Chondrocyte (in vitro differentiated cells): Measurements from ENCODE around the gene TNIP3. TPM values are rescaled to one million over a fixed set of nuclear protein-coding genes. Genes with fewer than 3 reads are reported as not detected.

ENCODE experiments used
- DNase-seq: peaks from one replicate; pipeline ENCODE4 v3.0.0; 2021; ENCODE audit warnings: mixed read lengths, low spot score
- H3K27ac Mint-ChIP-seq: one replicate; pipeline ENCODE4 v1.8.0; 2021; ENCODE audit warnings: mild to moderate bottlenecking, moderate library complexity, mixed read lengths; ENCODE audit not compliant: unreplicated experiment
- H3K27me3 Mint-ChIP-seq: 2 replicates; pipeline ENCODE4 v1.8.0; 2021; ENCODE audit warnings: low read depth, mixed read lengths
- H3K36me3 Mint-ChIP-seq: 2 replicates; pipeline ENCODE4 v1.8.0; 2021; ENCODE audit warnings: low read depth, mixed read lengths
- H3K4me1 Mint-ChIP-seq: 2 replicates; pipeline ENCODE4 v1.8.0; 2021; ENCODE audit warnings: low read depth, mild to moderate bottlenecking, mixed read lengths
- H3K4me3 Mint-ChIP-seq: one replicate; pipeline ENCODE4 v1.8.0; 2021; ENCODE audit warnings: mild to moderate bottlenecking, moderate library complexity, mixed read lengths; ENCODE audit not compliant: unreplicated experiment
- H3K9me3 Mint-ChIP-seq: 2 replicates; pipeline ENCODE4 v1.8.0; 2021; ENCODE audit warnings: low read depth, mixed read lengths
- total RNA-seq: library from RNA; stranded (reverse); gene quantifications from 3 replicates; pipeline ENCODE4 v1.2.1, GENCODE V29; 2021
- TF ChIP-seq, protein P1 (sequence below): fragments of 200-600 bp; sonication (generic); IDR thresholded peaks from 2 replicates; pipeline ENCODE4 v1.5.0; 2021; ENCODE audit warnings: antibody characterized with exemption, mild to moderate bottlenecking, moderate library complexity

Gene TNIP3
- total RNA-seq, 1 donor from 2014 or later: not detected

DNA sequence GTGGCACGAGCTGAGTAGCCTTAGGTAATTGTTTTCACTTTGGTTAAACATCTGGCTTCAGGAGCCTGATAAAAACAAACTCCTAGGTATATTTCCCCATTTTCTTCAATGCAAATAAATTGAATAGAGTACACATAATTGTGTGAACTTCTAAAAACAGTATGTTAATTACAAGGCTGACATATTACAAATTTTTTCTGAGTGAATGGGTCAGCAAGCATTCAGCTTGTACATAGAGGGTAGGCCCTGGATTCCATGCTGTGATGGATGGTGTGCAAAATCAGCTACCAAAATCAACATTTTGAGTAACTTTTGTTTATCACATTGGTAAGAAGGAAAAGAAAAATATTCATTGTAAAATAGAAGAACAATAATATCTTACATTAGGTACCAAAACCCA lies 12.2 kb downstream of the TNIP3 start:
- TF ChIP-seq, protein P1, sequence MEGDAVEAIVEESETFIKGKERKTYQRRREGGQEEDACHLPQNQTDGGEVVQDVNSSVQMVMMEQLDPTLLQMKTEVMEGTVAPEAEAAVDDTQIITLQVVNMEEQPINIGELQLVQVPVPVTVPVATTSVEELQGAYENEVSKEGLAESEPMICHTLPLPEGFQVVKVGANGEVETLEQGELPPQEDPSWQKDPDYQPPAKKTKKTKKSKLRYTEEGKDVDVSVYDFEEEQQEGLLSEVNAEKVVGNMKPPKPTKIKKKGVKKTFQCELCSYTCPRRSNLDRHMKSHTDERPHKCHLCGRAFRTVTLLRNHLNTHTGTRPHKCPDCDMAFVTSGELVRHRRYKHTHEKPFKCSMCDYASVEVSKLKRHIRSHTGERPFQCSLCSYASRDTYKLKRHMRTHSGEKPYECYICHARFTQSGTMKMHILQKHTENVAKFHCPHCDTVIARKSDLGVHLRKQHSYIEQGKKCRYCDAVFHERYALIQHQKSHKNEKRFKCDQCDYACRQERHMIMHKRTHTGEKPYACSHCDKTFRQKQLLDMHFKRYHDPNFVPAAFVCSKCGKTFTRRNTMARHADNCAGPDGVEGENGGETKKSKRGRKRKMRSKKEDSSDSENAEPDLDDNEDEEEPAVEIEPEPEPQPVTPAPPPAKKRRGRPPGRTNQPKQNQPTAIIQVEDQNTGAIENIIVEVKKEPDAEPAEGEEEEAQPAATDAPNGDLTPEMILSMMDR: no peak
- H3K4me1 Mint-ChIP-seq: peaks cover 20% of the 10 kb centered on the region
- no peaks in the 10 kb centered on the region for H3K27me3 Mint-ChIP-seq
- H3K4me3 Mint-ChIP-seq: no peak overlapping the region
- no peak for DNase-seq
- H3K36me3 Mint-ChIP-seq: no peaks in the 10 kb centered on the region
- no peaks in the 10 kb centered on the region for H3K9me3 Mint-ChIP-seq
- H3K27ac Mint-ChIP-seq: no peak overlapping the region

GRCh38 chr4:121150486-121150885 lies 13.6 kb downstream of the TNIP3 start:
- no peaks in the 10 kb centered on the region for H3K36me3 Mint-ChIP-seq
- TF ChIP-seq, protein P1: no peak
- peaks cover 19% of the 10 kb centered on the region for H3K4me1 Mint-ChIP-seq
- H3K27ac Mint-ChIP-seq: no peak overlapping the region
- H3K9me3 Mint-ChIP-seq: no peaks in the 10 kb centered on the region
- no peak overlapping the region for H3K4me3 Mint-ChIP-seq
- H3K27me3 Mint-ChIP-seq: no peaks in the 10 kb centered on the region
- DNase-seq: no peak

DNA sequence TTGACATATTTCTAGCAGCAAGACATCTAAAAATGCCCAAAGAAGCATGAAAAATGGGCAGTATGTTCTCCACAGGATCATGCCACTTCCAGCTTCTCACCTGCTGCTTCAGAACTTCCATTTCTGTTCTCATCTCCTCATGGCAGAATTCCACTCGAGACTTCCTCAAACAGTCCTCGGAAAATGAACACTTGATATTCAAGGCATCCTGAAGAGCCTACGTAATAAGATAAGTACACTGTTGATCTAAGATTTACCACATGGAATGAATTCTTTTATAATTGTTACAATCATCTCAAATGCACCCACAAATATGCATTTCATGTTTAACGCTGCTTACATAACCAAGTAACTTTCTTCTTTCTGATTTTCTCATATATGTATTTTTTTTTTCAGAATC lies 14.1 kb downstream of the TNIP3 start:
- no peak for DNase-seq
- Mint-ChIP-seq H3K36me3 (no peaks in the 10 kb centered on the region), H3K27ac (no peak overlapping the region), H3K9me3 (no peaks in the 10 kb centered on the region), H3K4me1 (peaks cover 19% of the 10 kb centered on the region), H3K27me3 (no peaks in the 10 kb centered on the region), H3K4me3 (no peak overlapping the region)
- TF ChIP-seq, protein P1: no peak

GRCh38 chr4:121148621-121149020 lies 15.5 kb downstream of the TNIP3 start:
- H3K4me3 Mint-ChIP-seq: no peak overlapping the region
- no peaks in the 10 kb centered on the region for H3K27me3 Mint-ChIP-seq
- no peak overlapping the region for H3K27ac Mint-ChIP-seq

GRCh38 chr4:121148000-121148399 lies 16.1 kb downstream of the TNIP3 start:
- Mint-ChIP-seq H3K27ac (no peak overlapping the region), H3K9me3 (no peaks in the 10 kb centered on the region), H3K36me3 (no peaks in the 10 kb centered on the region), H3K4me3 (no peak overlapping the region), H3K4me1 (peaks cover 19% of the 10 kb centered on the region), H3K27me3 (no peaks in the 10 kb centered on the region)
- TF ChIP-seq, protein P1: no peak
- no peak for DNase-seq

More at GRCh38 chr4:121148621-121149020, 15.5 kb downstream of the TNIP3 start:
- H3K9me3 Mint-ChIP-seq: no peaks in the 10 kb centered on the region
- no peaks in the 10 kb centered on the region for H3K36me3 Mint-ChIP-seq
- TF ChIP-seq, protein P1: no peak
- peaks cover 19% of the 10 kb centered on the region for H3K4me1 Mint-ChIP-seq
- DNase-seq: no peak
